HepG2 (cell line): ENCODE measurements around the gene NPB. TPM values are rescaled to one million over a fixed set of nuclear protein-coding genes. Genes with fewer than 3 reads are reported as not detected.

ENCODE experiments used
- ARID2 ChIP-seq: sonication (generic); formaldehyde crosslinking; IDR thresholded peaks from 2 replicates; pipeline ENCODE4 v1.8.1; 2022; ENCODE audit warnings: mild to moderate bottlenecking, missing genetic modification reagents, borderline replicate concordance
- FOXA3 ChIP-seq: IDR thresholded peaks from 2 replicates; pipeline ENCODE4 v1.6.1; 2016; ENCODE audit warnings: missing genetic modification reagents, missing compliant biosample characterization
- GABPB1 ChIP-seq: IDR thresholded peaks from 2 replicates; pipeline ENCODE4 v1.6.1; 2016; ENCODE audit warnings: mild to moderate bottlenecking, missing genetic modification reagents, moderate library complexity, missing compliant biosample characterization
- HOXD1 ChIP-seq: sonication (generic); formaldehyde crosslinking; IDR thresholded peaks from 2 replicates; pipeline ENCODE4 v1.5.0; 2020; ENCODE audit warnings: missing genetic modification reagents
- NCOA2 ChIP-seq: sonication (generic); formaldehyde crosslinking; IDR thresholded peaks from 2 replicates; pipeline ENCODE4 v1.8.0; 2022; ENCODE audit warnings: inconsistent platforms
- NFAT5 ChIP-seq: sonication (generic); formaldehyde crosslinking; IDR thresholded peaks from 2 replicates; pipeline ENCODE4 v1.4.0; 2020; ENCODE audit warnings: missing genetic modification reagents
- NFKBIZ ChIP-seq: IDR thresholded peaks from 2 replicates; pipeline ENCODE4 v1.6.1; 2018; ENCODE audit warnings: missing genetic modification reagents, missing compliant biosample characterization
- NFYC ChIP-seq: IDR thresholded peaks from 2 replicates; pipeline ENCODE4 v1.6.1; 2016; ENCODE audit warnings: missing genetic modification reagents, missing compliant biosample characterization
- PAF1 ChIP-seq: IDR thresholded peaks from 2 replicates; pipeline ENCODE4 v1.6.1; 2016; ENCODE audit warnings: missing genetic modification reagents, missing compliant biosample characterization
- PATZ1 ChIP-seq: sonication (generic); formaldehyde crosslinking; IDR thresholded peaks from 2 replicates; pipeline ENCODE4 v1.4.0; 2020; ENCODE audit warnings: missing genetic modification reagents
- SCMH1 ChIP-seq: sonication (generic); formaldehyde crosslinking; IDR thresholded peaks from 2 replicates; pipeline ENCODE4 v1.9.0; 2021; ENCODE audit warnings: missing genetic modification reagents, mild to moderate bottlenecking, borderline replicate concordance
- SOX5 ChIP-seq: IDR thresholded peaks from 2 replicates; pipeline ENCODE4 v1.6.1; 2016; ENCODE audit warnings: borderline replicate concordance
- SSRP1 ChIP-seq: IDR thresholded peaks from 2 replicates; pipeline ENCODE4 v1.6.1; 2016; ENCODE audit warnings: control low read depth
- ZC3H13 ChIP-seq: sonication (generic); formaldehyde crosslinking; IDR thresholded peaks from 2 replicates; pipeline ENCODE4 v1.8.1; 2023; ENCODE audit warnings: mild to moderate bottlenecking, missing genetic modification reagents, moderate library complexity
- ZGPAT ChIP-seq: IDR thresholded peaks from 2 replicates; pipeline ENCODE4 v1.6.1; 2016; ENCODE audit warnings: mild to moderate bottlenecking
- ZMYM4 ChIP-seq: sonication (generic); formaldehyde crosslinking; IDR thresholded peaks from 2 replicates; pipeline ENCODE4 v1.8.1; 2023; ENCODE audit warnings: mild to moderate bottlenecking, missing genetic modification reagents
- ZNF251 ChIP-seq: sonication (generic); formaldehyde crosslinking; IDR thresholded peaks from 2 replicates; pipeline ENCODE4 v1.9.0; 2021; ENCODE audit warnings: mild to moderate bottlenecking, missing genetic modification reagents
- ZNF33A ChIP-seq: sonication (generic); formaldehyde crosslinking; IDR thresholded peaks from 2 replicates; pipeline ENCODE4 v1.5.1; 2020; ENCODE audit warnings: missing genetic modification reagents, mild to moderate bottlenecking, moderate library complexity, borderline replicate concordance
- ZNF441 ChIP-seq: sonication (generic); formaldehyde crosslinking; IDR thresholded peaks from 2 replicates; pipeline ENCODE4 v1.7.0; 2021; ENCODE audit warnings: missing genetic modification reagents, borderline replicate concordance
- ZNF614 ChIP-seq: IDR thresholded peaks from 2 replicates; pipeline ENCODE4 v1.6.1; 2018; ENCODE audit warnings: missing biosample characterization, missing genetic modification reagents, inconsistent platforms, borderline replicate concordance
- ZNF644 ChIP-seq: IDR thresholded peaks from 2 replicates; pipeline ENCODE4 v1.6.1; 2016; ENCODE audit warnings: low read depth
- ZNF660 ChIP-seq: sonication (generic); formaldehyde crosslinking; IDR thresholded peaks from 2 replicates; pipeline ENCODE4 v1.5.1; 2020; ENCODE audit warnings: mild to moderate bottlenecking, low read depth, missing genetic modification reagents, borderline replicate concordance
- polyA plus RNA-seq, 8 experiments: library from polyadenylated mRNA; depleted of rRNA in 3 of 8; stranded (reverse) in 7 of 8; unstranded in 1 of 8; fragments of >200 nt; fragmentation: Illumina TruSeq in 4 of 8; extraction: Trizol in 4 of 8; gene quantifications; 2 replicates each; pipeline versions ENCODE4 v1.2.1 to v1.2.3, GENCODE V29; 2011 to 2016; ENCODE audit warnings: low read depth in 4 of 8, missing spikeins in 1 of 8, mixed read lengths in 1 of 8; ENCODE audit not compliant: insufficient read depth in 1 of 8
- total RNA-seq, 5 experiments: library from RNA; depleted of rRNA; stranded (reverse); fragments of >200 nt; fragmentation: Illumina TruSeq; extraction: Trizol; gene quantifications; 2 replicates each; pipeline ENCODE4 v1.2.3, GENCODE V29; 2016; ENCODE audit warnings: low read depth in 1 of 5

The NPB gene
- total and polyA plus RNA-seq, 2 of the 13 experiments (the other 11 are each of a cell fraction or from before 2014, with no cell fraction given), result 0.11 to 0.93 TPM

GRCh38 chr17:81951785-81952684, 50.0 kb downstream of the NPB start (continued):
- TF ChIP-seq ZGPAT (CRISPR knock-in tag) (peak; percentile 17), ZMYM4 (CRISPR knock-in tag) (no peak), HOXD1 (CRISPR knock-in tag) (no peak), ZNF441 (CRISPR knock-in tag) (no peak), ZNF33A (CRISPR knock-in tag) (no peak), ZNF660 (no peak), FOXA3 (CRISPR knock-in tag) (0 out of 2 replicates have a peak, but pooled peaks have one; percentile 13), NFKBIZ (0 out of 2 replicates have a peak, but pooled peaks have one; percentile 20), SOX5 (CRISPR knock-in tag) (peak; percentile 14; the same call in 1 of the 2 replicates), ARID2 (CRISPR knock-in tag) (no peak), SSRP1 (peak; percentile 94), NFYC (CRISPR knock-in tag) (0 out of 2 replicates have a peak, but pooled peaks have one; percentile 16), SCMH1 (no peak), ZC3H13 (CRISPR knock-in tag) (no peak), NFAT5 (CRISPR knock-in tag) (no peak), GABPB1 (0 out of 2 replicates have a peak, but pooled peaks have one; percentile 3), ZNF251 (CRISPR knock-in tag) (no peak), ZNF644 (CRISPR knock-in tag) (no peak), PAF1 (CRISPR knock-in tag) (peak; percentile 96), NCOA2 (CRISPR knock-in tag) (peak; percentile 28; the same call in 1 of the 2 replicates), PATZ1 (CRISPR knock-in tag) (peak; percentile 35; the same call in 1 of the 2 replicates), ZNF614 (no peak)
